Neuron (in vitro differentiated cells): ENCODE measurements around the gene TVP23B.
A peak's percentile ranks its signal among the peaks of the same experiment; 100 is the strongest.
"Not testable (repeated sequence)": the region's sequence is repeated elsewhere in the genome, so short reads cannot be mapped to it uniquely, and the experiment has no call there.

Experiments used
- H2AFZ ChIP-seq: one replicate; pipeline ENCODE4 v1.6.1; 2013; ENCODE audit warnings: low read depth, mild to moderate bottlenecking, inconsistent platforms, low read length, moderate library complexity
- H3K27me3 ChIP-seq: one replicate; pipeline ENCODE4 v1.6.1; 2013; ENCODE audit warnings: low read length; ENCODE audit not compliant: insufficient read depth
- H3K36me3 ChIP-seq: one replicate; pipeline ENCODE4 v1.6.1; 2013; ENCODE audit warnings: low read length; ENCODE audit not compliant: insufficient read depth
- H3K4me1 ChIP-seq: one replicate; pipeline ENCODE4 v1.6.1; 2013; ENCODE audit warnings: low read length; ENCODE audit not compliant: insufficient read depth
- H3K4me3 ChIP-seq: 2 replicates; pipeline ENCODE4 v1.5.1; 2013; ENCODE audit warnings: mild to moderate bottlenecking, low read length, moderate library complexity
- H3K9me3 ChIP-seq: one replicate; pipeline ENCODE4 v1.6.1; 2013; ENCODE audit warnings: low read length

TVP23B gene

DNA sequence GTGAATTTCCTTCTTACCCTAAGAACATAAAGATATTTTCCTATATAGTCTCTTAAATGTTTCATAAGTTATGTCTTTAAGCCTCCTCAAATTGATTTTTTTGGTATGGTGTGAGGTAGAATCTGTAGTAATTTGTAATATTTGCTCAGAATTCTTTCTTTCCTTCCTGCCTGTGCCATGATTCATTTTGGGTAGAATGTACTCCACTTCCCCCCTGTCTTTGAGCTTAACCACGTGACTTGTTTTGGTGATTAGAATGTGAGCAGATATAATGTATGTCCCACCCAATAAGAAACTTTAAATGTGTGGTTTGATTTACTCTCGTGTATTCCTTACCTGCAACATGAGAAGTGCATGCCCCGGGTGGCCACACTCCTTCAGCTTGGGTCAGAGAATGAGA is 40.4 kb downstream of the TVP23B start:
- H2AFZ ChIP-seq, H3K4me3 ChIP-seq, H3K27me3 ChIP-seq, H3K4me1 ChIP-seq, H3K9me3 ChIP-seq, H3K36me3 ChIP-seq: not testable (repeated sequence)

DNA sequence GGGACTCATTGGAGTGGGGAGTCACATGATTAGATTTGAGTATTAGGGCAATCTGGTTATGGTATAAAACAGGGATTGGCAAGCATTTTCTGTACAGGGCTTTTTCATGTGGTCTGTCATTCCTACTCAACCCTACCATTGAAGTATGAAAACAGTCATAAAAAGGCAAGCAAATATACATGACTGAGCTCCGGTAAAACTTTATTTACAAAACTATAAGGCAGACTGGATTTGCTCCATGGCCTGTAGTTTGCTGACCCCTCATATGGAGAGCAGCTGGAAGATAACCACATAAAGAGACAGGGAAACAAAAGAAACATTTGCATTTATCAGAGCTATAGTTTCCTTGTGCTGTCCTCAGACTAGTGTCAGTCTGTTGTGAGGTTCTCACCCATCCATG is 46.6 kb downstream of the TVP23B start:
- H3K4me3 ChIP-seq, H3K36me3 ChIP-seq, H2AFZ ChIP-seq, H3K9me3 ChIP-seq, H3K4me1 ChIP-seq, H3K27me3 ChIP-seq: not testable (repeated sequence)

DNA sequence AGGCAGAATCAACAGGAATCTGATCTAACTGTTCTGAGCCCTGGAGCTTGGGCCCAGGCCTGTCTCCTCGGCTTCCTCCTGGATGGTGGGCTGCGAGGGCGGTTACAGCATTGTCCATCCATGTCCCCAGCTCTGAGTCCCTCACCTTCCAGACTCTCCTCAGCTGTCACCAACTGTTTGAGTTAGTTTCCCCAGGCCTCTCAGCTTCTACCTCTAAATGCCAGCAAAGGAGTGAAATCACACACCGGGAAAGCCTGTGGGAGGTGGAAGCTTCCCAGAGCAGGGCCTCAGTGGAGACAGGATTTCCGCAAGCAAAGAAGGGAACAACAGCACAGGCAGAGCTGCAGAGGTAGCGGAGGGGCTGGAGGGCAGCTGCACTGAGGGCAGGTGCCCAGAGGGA is 67.5 kb downstream of the TVP23B start:
- no peaks in the 10 kb centered on the region for H3K36me3 ChIP-seq
- no peak overlapping the region for H2AFZ ChIP-seq
- H3K4me3 ChIP-seq: no peak overlapping the region
- no peaks in the 10 kb centered on the region for H3K4me1 ChIP-seq
- H3K9me3 ChIP-seq: no peaks in the 10 kb centered on the region
- no peaks in the 10 kb centered on the region for H3K27me3 ChIP-seq

DNA sequence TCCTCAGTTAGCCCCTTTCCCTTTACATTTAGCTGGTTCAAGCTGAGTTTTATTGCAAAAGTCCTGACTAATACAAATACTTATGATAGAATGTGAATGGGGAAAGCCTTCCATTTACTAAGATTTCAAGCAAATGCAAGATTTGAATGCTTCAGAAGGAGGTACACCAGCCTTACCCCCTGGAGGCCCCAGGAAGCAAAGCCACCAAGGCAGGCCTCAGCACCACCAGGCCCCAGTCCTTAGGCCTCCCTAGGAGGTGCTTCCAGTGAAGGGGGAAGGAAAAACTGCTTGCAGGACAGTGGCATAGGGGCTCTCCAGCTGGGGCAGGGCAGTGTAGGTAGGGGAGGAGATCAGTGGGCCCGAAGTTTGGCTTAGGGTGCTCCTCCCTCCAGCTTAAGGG is 69.7 kb downstream of the TVP23B start:
- H2AFZ ChIP-seq: no peak overlapping the region
- no peaks in the 10 kb centered on the region for H3K36me3 ChIP-seq
- no peak overlapping the region for H3K4me3 ChIP-seq
- no peaks in the 10 kb centered on the region for H3K27me3 ChIP-seq
- no peaks in the 10 kb centered on the region for H3K9me3 ChIP-seq
- peaks cover 5% of the 10 kb centered on the region for H3K4me1 ChIP-seq

DNA sequence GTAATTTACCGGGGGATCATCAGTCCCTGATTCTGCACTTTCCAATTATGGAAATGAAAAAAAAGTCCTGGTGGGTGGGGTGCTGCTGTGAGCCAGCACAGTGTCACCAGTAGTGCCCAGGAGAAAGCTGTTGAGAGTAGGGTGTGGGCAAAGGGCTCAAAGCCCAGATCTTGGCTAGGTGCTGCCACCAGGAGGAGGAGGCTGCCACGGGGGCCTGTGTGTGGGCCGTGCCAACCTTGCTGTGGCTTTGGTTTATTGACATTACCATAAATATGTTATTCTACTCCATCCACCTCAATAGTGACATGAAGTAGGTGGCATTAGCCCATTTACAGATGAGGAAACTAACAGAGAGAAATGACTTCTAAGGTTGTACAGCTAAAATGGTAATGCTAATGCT is 70.2 kb downstream of the TVP23B start:
- Histone ChIP-seq H3K36me3 (no peaks in the 10 kb centered on the region), H3K9me3 (no peaks in the 10 kb centered on the region), H2AFZ (no peak overlapping the region), H3K27me3 (no peaks in the 10 kb centered on the region), H3K4me3 (no peak overlapping the region), H3K4me1 (peaks cover 5% of the 10 kb centered on the region)

DNA sequence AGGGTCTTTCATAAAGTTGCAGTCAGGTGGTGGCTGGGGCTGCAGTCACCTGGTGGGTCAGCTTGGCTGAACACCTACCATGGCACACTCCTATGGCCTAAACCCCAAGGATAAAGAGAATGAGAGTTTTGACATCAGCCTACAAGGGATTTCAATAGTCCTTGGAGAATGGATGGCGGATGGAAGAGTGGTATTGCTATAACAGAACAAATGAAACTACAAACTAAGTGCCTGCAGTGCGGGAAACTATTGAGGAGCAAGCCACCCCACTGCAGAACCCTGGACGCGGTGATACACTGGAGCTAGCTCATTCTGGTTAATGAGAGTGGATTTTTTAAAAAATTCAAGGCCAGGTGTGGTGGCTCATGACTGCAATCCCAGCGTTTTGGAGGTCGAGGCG is 74.0 kb downstream of the TVP23B start:
- H3K4me3 ChIP-seq: peak overlapping the region; percentile 68
- no peak overlapping the region for H2AFZ ChIP-seq
- H3K27me3 ChIP-seq: no peaks in the 10 kb centered on the region
- H3K4me1 ChIP-seq: peaks cover 9% of the 10 kb centered on the region
- H3K9me3 ChIP-seq: no peaks in the 10 kb centered on the region
- H3K36me3 ChIP-seq: no peaks in the 10 kb centered on the region

DNA sequence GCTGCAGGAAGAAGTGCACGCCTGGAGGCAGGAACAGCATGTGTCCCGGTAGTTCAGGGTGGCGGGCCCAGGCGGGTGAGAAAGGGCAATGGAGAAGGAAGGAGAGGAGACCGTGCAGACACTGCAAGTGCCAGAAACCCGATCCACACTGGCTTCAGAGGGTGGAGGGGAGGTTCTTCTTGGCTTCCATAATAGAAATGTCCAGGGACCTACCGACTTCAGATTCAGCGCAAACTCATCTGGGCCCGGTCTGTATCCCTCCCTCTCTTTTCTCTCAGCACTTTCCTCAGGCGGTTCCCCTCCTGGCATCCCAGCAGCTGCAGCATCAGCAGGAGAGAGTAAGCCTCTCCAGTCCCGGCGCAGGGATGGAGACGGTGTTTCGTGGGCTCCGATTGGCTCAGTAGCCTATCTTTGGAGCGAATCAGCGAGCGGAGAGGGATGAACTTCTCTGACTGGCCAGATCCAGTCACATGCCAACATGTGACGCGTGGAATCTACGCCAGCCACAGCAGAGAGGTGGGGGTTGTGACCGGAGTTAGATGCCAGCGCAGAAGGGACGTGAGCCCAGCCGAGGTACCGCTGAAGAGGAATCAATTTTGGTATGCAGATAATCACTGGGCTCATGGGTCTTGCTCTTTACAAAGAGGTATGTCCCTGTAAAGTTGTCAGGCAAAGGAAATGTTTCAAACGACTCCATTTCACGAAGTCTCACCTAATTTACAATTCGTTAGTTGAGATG is 75.0 kb downstream of the TVP23B start:
- H3K4me1 ChIP-seq: peaks cover 9% of the 10 kb centered on the region
- H3K4me3 ChIP-seq: peak overlapping the region; percentile 68
- no peaks in the 10 kb centered on the region for H3K27me3 ChIP-seq
- H2AFZ ChIP-seq: peak overlapping the region; percentile 17
- H3K36me3 ChIP-seq: no peaks in the 10 kb centered on the region
- H3K9me3 ChIP-seq: no peaks in the 10 kb centered on the region
